ENCODE data around the gene PLD5.

Gene PLD5

DNA sequence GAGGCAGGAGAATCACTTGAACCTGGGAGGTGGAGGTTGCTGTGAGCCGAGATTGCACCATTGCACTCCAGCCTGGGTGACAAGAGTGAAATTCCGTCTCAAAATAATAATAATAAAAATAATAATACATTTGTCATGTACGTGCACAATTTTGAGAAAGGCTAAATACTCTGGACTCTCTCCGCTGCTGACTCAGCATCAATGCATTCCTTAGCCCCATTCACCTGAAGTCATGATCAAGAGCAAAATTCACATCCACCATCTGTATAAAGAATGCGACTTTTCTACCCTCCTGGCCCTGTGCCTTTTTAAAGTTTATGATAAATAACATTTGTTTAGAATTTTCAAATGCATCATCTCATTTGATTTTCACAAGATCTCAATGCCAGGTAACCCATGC lies 490.1 kb downstream of the PLD5 start:
- DNase-seq, result no peak

DNA sequence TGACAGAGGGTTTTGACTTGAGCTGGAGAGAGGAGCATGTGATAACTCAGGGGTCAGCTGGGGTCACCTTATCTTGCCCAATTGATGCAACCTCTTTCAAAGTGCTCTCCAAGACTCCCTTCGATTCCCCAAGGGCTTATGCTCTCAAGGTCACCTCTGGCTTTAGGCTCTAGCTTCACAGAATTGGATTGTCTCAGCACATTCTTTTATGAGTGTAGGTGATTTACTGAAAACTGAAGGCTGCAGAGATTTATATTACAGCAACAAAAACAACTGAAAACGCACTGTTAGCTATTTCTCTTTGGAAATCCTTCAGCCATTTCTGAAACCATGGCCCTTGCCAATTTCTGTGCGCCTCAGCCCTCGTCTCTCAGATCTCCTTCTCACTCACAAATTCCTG lies 491.1 kb downstream of the PLD5 start:
- DNase-seq, result no peak

Data from NCI-H1694 (cell line).